Esophagus muscularis mucosa (tissue), 3 donors: ENCODE results near the gene TMC1.

Experiments used
- CTCF ChIP-seq, 3 experiments: fragments of 200-600 bp in 2 of 3; fragments of 450-650 bp in 1 of 3; sonication (generic) in 2 of 3; IDR thresholded peaks; one replicate each; pipeline ENCODE4 v1.5.1; 2017 to 2019; ENCODE audit warnings: antibody characterized with exemption in 3 of 3, mild to moderate bottlenecking in 2 of 3, moderate library complexity in 1 of 3
- POLR2A ChIP-seq: fragments of 450-650 bp; IDR thresholded peaks from one replicate; pipeline ENCODE4 v1.6.1; 2017; ENCODE audit warnings: antibody characterized with exemption, moderate library complexity, mild to moderate bottlenecking, low read depth
- POLR2AphosphoS5 ChIP-seq, 2 donors: sonication (generic); formaldehyde crosslinking; IDR thresholded peaks; one replicate each; pipeline ENCODE4 v1.6.1; 2017; ENCODE audit warnings: antibody characterized with exemption in 2 of 2

DNA sequence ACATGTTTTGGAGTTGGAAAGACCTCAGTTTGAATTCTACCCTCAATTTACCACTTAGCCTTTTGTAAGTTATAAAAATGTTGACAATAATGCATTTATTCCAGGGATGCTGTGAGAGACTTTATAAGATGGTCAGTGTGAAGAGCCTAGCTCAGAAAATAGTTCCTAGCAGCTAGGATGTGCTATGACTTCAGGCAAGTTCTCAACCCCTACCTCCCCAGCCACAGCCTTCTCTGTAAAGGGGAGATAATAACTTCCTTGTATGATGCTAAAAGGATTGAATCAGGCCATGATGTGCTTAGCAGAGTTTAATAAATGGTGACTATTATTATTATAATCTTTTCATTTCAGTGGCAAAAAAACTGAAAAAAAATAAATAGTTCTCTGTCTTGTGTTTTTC lies 353.8 kb downstream of the TMC1 start:
- TF ChIP-seq POLR2A (no peak), POLR2AphosphoS5 (IDR thresholded peaks at IDR 0.05) (no peak), CTCF (IDR thresholded peaks at IDR 0.05) (no peak)
